CD4-positive, alpha-beta T cell treated with Interleukin-15 for 4 hours (primary cell): ENCODE results near the gene KIAA0319L.
A peak's percentile ranks its signal among the peaks of the same experiment; 100 is the strongest.

ENCODE experiments used
- DNase-seq: peaks from one replicate; pipeline ENCODE4 v3.0.0-alpha.2; 2020; ENCODE audit warnings: low spot score

Gene KIAA0319L

GRCh38 chr1:35536556-35537162 is 20.5 kb downstream of the KIAA0319L start:
- peak; percentile 14 for DNase-seq

DNA sequence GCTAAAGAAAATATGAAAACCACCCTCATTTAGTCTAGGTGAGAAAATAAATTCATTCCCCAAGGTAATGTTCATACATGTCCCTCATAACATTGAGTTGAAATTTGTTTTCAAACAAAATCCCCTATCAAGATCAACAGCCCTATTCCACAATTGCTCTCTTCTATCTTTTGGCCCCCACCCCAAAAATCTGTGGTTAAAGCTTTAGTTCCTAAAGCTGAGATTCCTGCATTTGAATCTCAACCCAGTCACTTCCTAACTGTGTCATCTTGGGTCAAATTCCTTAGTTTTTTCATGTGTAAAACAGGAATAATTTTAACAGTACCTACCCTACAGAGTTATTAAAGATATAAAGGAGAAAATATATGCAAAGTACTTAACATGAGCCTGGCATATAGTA is 22.0 kb downstream of the KIAA0319L start:
- DNase-seq, result no peak

- DNase-seq, result no peak
Observed at GRCh38 chr1:35533586-35533985, 23.6 kb downstream of the KIAA0319L start.

DNA sequence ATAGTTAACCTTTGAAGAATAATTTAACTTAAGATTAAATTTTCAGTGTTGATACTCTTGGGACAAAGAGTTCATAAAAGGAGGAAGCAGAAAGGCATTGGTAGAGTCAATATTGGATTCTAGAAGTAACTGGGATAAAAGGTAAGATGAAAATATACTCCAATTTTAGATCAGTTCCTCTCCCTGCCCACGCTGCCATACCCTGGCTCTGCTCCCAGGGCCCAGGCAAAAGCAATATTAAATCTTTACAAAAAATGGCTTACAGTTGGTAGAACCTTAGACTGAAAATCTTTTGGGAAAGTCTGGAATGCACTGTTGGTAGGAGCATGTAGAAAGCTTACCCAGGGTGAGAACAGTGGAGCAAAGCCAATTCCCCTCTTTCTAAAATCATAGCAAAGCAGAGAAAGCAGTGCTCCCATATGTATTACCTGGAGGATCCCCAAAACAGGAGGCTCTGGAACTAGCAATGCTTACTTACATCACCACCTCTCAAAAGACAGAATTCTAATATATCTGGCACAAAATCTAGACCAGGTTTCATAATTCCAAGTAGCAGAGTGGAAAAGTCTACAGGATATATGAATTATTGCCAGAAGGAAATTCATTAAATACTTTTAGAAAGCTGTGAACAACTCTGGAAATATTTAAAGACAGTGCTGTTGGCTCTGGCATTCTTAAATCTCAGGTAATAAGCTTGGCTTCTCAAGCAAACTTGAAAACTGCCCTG is 24.5 kb downstream of the KIAA0319L start:
- no peak for DNase-seq

DNA sequence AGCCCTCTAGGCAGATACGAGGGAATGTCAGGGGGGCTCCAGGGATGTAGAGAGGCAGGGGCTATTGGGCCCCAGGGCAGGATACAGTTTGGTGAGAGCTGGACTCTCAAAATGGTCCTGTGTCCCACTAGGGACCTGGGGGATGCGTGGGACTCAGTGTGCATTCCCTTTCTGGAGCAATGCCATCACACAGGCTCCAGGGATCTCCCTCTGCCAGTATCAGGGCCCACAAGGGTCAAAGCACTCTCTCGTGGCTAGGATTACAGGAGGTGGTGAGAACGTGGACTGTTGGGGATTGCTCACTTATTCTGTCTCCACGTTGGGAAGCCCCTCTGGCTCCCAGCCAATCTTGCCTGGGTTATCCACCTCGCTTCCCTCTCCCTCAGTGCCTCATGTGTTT is 25.8 kb downstream of the KIAA0319L start:
- no peak for DNase-seq

- DNase-seq, result no peak
Observed at GRCh38 chr1:35530946-35531345, 26.3 kb downstream of the KIAA0319L start.

DNA sequence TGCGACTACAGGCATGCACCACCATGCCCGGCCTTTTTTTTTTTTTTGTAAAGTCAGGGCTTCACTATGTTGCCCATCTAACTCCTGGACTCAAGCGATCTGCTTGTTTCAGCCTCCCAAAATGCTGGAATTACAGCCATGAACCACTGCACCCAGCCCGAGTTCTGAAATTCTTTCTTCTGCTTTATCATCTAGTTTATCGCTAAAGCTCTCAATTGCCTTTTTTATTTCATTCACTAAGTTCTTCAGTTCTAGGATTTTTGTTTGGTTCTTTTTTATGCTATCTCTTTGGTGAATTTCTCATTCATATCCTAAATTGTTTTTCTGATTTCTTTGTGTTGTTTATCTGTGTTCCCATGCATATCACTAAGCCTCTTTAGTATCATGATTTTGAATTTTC is 27.0 kb downstream of the KIAA0319L start:
- no peak for DNase-seq

DNA sequence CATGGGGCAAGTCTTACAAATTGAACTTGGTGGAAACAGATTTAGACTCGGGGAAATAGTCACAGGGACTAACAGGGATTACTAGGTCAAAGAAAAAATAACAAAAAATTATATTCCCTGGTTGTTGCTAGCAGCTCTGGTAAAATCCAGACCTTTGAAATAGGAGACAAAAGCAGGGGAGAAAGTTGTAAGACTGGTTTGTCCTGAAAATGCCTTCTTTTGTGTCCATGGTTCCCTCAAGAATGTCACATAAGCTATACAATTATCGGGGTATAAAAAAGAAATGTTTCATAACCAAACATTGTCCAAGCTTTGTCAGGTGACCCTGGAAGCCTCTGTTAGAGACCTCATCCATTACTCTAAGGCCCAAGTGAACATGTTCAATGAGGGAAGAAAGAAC is 33.1 kb downstream of the KIAA0319L start:
- no peak for DNase-seq

DNA sequence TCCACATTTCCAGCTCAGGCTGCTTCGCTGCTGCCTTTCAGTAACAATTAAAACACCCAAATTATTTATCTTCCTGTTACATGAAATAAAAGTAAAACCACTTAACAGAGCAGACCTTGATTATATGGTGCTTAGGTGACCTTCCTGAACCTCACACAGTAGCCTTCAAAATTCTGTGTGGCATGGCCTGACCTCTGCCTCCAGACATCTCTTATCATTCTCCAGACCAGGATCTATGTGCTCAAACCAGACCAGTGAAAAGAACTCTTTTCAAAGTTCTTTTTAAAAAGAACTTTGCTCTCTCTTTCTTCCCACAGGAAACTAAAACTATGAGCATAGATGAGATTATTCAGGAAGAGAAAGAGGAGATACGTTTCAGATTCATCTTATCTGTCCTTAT is 37.8 kb downstream of the KIAA0319L start:
- no peak for DNase-seq

- DNase-seq, result no peak
Observed at GRCh38 chr1:35518183-35518582, 39.0 kb downstream of the KIAA0319L start.

DNA sequence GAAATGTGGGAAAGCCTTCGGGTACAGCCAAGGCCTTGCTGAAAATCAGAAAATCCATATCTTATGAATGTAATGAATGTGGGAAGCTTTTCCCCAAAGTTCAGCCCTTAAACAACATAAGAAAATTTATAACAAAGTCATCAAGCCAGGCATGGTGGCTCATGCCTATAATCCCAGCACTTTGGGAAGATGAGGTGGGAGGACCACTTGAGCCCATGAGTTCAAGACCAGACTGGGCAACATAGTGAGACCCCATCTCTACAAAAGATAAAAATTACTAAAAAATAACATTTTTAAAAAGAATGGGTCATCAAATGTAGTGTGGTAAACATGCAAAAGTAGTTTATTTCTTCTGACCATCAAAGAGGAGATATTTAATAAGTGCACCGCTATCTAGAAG is 45.9 kb downstream of the KIAA0319L start:
- no peak for DNase-seq

DNA sequence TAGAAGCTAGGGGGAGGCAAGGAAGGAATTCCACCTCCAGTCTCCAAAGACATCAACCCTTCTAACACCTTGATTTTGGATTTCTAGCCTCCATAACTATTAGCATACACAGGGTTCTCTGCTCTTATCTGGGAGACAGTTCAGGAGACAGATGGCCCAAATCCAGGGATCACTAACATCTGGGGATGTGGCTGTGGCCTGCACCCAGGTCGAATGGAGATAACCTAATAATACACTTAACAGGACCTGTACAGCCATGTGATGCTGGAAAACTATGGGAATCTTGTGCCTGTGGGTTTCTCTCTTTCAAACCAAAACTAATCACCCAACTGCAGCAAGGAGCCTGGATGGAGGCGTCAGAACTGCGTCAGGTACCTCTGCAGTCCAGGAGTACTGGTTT is 47.6 kb downstream of the KIAA0319L start:
- DNase-seq, result no peak

GRCh38 chr1:35507947-35508346 is 49.3 kb downstream of the KIAA0319L start:
- DNase-seq, result no peak

GRCh38 chr1:35506960-35507912 is 50.0 kb downstream of the KIAA0319L start:
- DNase-seq, result peak; percentile 15

GRCh38 chr1:35505911-35506798 is 51.0 kb downstream of the KIAA0319L start:
- peak; percentile 76 for DNase-seq

GRCh38 chr1:35502242-35502641 is 55.0 kb downstream of the KIAA0319L start:
- no peak for DNase-seq

DNA sequence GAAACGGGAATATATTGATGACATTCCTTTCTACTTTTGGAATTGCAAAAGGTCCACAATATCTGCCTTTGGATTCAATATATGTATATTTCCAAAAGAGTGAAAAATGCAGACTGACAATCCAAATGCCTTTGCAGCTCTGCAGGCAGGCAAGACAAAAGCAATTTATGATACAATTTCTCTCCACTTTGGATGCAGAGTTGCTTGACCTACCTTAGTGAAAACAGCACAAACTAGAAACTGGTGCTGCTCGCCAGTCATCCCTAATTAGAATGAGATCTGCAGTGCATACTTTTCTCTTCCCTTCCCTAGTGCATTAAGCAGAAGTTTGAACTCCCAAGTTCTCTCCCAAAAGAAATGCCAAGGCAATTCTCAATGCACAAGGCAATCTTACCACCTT is 56.8 kb downstream of the KIAA0319L start:
- DNase-seq, result no peak

DNA sequence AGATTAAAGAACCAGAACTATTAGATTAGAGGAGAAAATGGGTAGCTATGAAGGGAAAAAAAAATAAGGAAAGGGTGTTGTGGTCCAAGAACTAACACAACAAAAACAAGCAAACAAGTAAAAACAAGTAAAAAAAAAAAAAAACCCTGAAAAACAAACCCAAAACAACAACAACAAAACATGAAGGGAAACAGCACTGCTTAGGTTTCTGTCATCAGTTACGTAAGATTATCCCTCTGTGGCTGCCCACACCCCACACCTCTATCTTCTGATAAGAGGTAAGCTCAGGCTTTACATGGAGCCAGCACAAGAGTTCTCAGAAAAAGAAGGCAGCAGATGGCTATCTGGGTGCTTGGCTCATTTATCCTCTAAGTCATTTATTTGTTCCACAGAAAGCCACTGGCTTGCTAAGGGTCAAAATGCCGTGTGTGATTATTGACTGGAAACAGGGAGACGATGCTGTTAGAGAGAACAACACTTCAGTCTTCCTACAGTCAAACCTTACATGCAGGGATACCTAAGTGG is 57.5 kb downstream of the KIAA0319L start:
- peak; percentile 56 for DNase-seq

- no peak for DNase-seq
Observed at GRCh38 chr1:35499231-35499630, 58.0 kb downstream of the KIAA0319L start.

DNA sequence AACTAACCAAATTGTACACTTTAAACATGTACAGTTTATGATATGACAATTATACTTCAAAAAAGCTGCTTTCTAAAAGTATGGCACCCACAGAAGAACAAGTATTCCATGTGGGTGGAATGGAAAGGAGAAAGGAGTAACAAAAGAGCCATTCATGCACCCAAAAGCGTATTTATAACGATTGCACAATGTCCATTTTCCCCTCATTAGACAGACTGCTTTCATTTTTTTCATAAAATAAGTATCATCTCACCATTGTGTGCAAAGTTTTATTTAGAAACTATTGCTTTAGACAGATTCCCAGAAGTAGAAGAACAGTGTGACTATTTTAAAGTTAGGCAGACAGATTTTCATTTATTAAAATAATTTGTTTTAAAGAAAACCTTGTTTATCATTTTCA is 59.6 kb downstream of the KIAA0319L start:
- no peak for DNase-seq

DNA sequence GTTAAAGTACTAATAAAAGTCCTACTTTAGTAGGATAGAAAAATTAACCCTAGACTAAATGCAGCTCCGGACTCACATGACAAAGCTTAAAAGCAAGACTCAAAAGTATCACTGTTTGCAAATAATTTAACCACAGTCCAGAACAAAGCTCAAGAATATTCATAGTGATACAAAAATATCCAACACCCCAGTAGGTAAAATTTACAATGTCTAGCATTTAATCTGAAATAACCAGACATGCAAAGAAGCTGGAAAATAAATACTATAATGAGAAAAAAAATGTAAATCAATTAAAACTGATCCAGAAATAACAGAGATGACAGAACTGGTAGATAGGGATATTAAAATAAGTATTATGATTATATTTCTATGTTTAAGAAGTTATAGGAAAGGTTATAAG is 67.0 kb downstream of the KIAA0319L start:
- DNase-seq, result no peak

DNA sequence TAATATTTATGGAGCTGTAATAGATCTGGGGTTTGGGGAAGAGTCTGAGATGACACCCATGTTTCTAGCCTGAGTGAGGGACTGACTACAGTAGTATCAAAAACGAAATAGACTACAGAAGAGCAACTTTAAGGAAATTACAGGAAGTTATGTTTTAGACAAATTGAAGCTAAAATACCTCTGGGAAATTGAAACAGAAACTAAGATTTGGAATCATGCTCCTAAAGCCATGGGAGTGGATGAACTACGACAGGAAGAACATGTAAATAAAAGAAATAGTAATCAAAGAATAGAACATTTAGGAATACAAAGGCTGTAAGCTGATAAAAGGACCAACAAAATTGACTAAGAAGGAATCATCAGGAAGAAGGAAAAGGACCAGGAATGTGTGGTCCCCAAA is 68.9 kb downstream of the KIAA0319L start:
- no peak for DNase-seq
